Activated CD4-positive, alpha-beta memory T cell treated with anti-CD3 and anti-CD28 coated beads, Interleukin-2, amount 10 ng/mL, durations not matched to agents 7 days and 5 days (primary cell): Measurements from ENCODE around the gene FCHO1. TPM values are rescaled to one million over a fixed set of nuclear protein-coding genes. Genes with fewer than 3 reads are reported as not detected.

Experiments
- CTCF ChIA-PET: fragments of 350-600 bp; sonication (Branson Sonifier 250); formaldehyde crosslinking; loops from one replicate; lab custom pipeline; 2021; ENCODE audit warnings: antibody characterized with exemption, inconsistent platforms; lab: Charles Lee
- POLR2A ChIA-PET: fragments of 350-600 bp; sonication (Branson Sonifier 250); formaldehyde crosslinking; loops from one replicate; lab custom pipeline; 2021; ENCODE audit warnings: antibody characterized with exemption; lab: Charles Lee
- DNase-seq: peaks from one replicate; pipeline ENCODE4 v3.0.0-alpha.2; 2020
- H3K27ac Mint-ChIP-seq: one replicate; pipeline ENCODE4 v1.8.0; 2021; ENCODE audit warnings: mild to moderate bottlenecking, mixed read lengths
- H3K27me3 Mint-ChIP-seq: one replicate; pipeline ENCODE4 v1.8.0; 2021; ENCODE audit warnings: mixed read lengths
- H3K36me3 Mint-ChIP-seq: one replicate; pipeline ENCODE4 v1.8.0; 2021; ENCODE audit warnings: low read depth, mixed read lengths
- H3K4me1 Mint-ChIP-seq: one replicate; pipeline ENCODE4 v1.8.0; 2021; ENCODE audit warnings: mixed read lengths
- H3K4me3 Mint-ChIP-seq: one replicate; pipeline ENCODE4 v1.8.0; 2021; ENCODE audit warnings: mild to moderate bottlenecking, mixed read lengths
- H3K9me3 Mint-ChIP-seq: one replicate; pipeline ENCODE4 v1.8.0; 2021; ENCODE audit warnings: mixed read lengths
- total RNA-seq, 2 experiments: library from RNA; stranded (reverse); gene quantifications; one replicate each; pipeline ENCODE4 v1.2.3, GENCODE V29; 2021

FCHO1 gene
- total RNA-seq, 2 experiments from 2014 or later = 64.8 to 76.7 TPM

DNA sequence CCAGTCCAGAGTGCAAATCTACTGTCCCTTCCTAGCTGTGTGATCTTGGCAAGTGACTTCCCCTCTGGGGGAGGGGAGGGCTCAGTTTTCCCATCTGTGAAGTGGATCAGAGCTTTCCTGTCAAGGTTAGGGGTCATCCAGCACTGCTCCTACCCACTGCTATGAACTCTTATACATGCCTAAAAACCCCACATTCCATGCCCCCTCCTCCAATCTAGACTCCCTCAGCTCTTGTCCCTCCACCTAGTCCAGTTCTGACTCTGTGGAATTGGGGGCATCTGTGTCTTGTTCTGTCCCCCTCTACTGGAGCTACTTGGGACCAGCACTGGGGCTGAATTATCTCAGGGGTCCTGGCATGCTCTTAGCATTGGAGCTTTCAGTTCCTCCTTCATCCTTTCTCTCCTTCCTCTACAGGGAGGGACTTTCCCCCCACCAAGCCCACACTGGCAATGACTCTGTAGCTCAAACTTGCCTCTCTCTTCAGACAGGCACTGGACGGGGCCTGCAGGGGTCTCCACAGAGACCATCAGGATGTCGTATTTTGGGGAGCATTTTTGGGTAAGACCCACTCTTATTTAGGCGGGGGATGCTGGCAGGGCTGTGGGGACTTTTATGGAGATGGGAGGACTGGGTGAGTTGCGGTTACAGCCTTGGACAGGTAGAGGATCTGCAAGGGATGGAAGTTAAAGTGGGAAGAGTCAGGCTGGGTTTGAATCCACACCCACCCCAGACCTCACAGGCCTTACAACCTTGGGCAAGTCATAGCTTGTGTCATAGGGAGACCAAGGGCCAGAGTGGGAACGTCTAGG is 3.6 kb downstream of the FCHO1 start:
- H3K4me3 Mint-ChIP-seq = no peak overlapping the region

DNA sequence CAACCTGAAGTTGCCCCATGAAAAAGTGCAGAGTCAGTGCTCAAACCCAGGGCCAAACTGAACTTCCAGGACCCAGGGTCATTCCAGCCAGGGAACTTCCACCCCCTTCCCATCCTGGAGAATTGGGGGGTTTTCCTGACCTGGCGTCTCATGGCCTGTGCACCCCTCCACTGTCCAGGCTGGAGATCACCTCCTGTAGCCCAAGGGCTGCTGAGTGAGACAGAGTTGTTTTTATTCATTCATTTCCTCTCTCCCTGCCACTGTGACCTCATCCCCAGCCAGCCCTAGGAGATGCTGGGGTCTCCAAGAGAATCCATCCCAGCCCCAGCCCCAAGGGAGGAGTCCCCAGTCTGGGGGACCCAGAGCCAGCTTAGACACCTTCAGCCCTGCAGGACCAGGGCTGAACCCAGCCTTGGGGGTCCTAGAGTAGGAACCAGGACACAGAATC is 4.2 kb downstream of the FCHO1 start:
- H3K27ac Mint-ChIP-seq = peak overlapping the region; percentile 40
- ChIA-PET POLR2A (interaction anchor here (0.8 to 3.1 kb wide), 3 partner anchors 12 to 104 kb away, joined by 3 to 8 read pairs (median 5); partner anchors contain the start of genes MAP1S and RPL18A), CTCF (interaction anchor here (1.0 kb wide), 2 partner anchors 11 to 104 kb away, joined by 3 read pairs; partner anchors contain the start of gene RPL18A)
- no peaks in the 10 kb centered on the region for H3K9me3 Mint-ChIP-seq
- DNase-seq = no peak
- H3K27me3 Mint-ChIP-seq = no peaks in the 10 kb centered on the region
- H3K36me3 Mint-ChIP-seq = peaks cover 65% of the 10 kb centered on the region
- H3K4me3 Mint-ChIP-seq = no peak overlapping the region
- H3K4me1 Mint-ChIP-seq = peaks cover 43% of the 10 kb centered on the region

More for the DNA sequence above, 3.6 kb downstream of the FCHO1 start:
- H3K27me3 Mint-ChIP-seq = no peaks in the 10 kb centered on the region
- ChIA-PET CTCF (interaction anchor here (0.8 to 1.5 kb wide), 4 partner anchors 8 to 204 kb away, joined by 3 read pairs; partner anchors contain the start of gene MAP1S), POLR2A (interaction anchor here (0.7 to 3.1 kb wide), 6 partner anchors 11 to 105 kb away, joined by 3 to 8 read pairs (median 3); partner anchors contain the start of genes JAK3, MAP1S and RPL18A)
- DNase-seq = no peak
- no peaks in the 10 kb centered on the region for H3K9me3 Mint-ChIP-seq
- H3K4me1 Mint-ChIP-seq = peaks cover 46% of the 10 kb centered on the region
- peak overlapping the region; percentile 68 for H3K27ac Mint-ChIP-seq
- peaks cover 60% of the 10 kb centered on the region for H3K36me3 Mint-ChIP-seq

- Mint-ChIP-seq H3K36me3 (peaks cover 68% of the 10 kb centered on the region), H3K4me1 (peaks cover 41% of the 10 kb centered on the region), H3K27me3 (no peaks in the 10 kb centered on the region), H3K27ac (peak overlapping the region; percentile 16), H3K9me3 (no peaks in the 10 kb centered on the region), H3K4me3 (no peak overlapping the region)
- ChIA-PET CTCF (interaction anchor here (0.8 to 1.0 kb wide), 2 partner anchors 103 to 342 kb away, joined by 3 read pairs; partner anchors contain the start of genes MAST3 and RPL18A), POLR2A (interaction anchor here (0.8 to 3.1 kb wide), 2 partner anchors 12 to 36 kb away, joined by 3 to 8 read pairs; partner anchors contain the start of gene MAP1S)
- peak; percentile 57 for DNase-seq
Observed at GRCh38 chr19:17755977-17756670, 4.8 kb downstream of the FCHO1 start.

- POLR2A ChIA-PET = no interaction called here
- CTCF ChIA-PET = interaction anchor here (1.9 kb wide), 1 partner anchor 102 kb away, joined by 4 read pairs; no protein-coding TSS in a partner anchor
- no peak overlapping the region for H3K27ac Mint-ChIP-seq
Observed at GRCh38 chr19:17757125-17757524, 5.8 kb downstream of the FCHO1 start.

GRCh38 chr19:17758515-17758914 is 7.2 kb downstream of the FCHO1 start:
- Mint-ChIP-seq H3K36me3 (peaks cover 77% of the 10 kb centered on the region), H3K9me3 (no peaks in the 10 kb centered on the region), H3K4me1 (peaks cover 32% of the 10 kb centered on the region), H3K27ac (no peak overlapping the region), H3K4me3 (no peak overlapping the region), H3K27me3 (no peaks in the 10 kb centered on the region)
- no peak for DNase-seq
- CTCF ChIA-PET = interaction anchor here (1.9 kb wide), 1 partner anchor 101 kb away, joined by 4 read pairs; no protein-coding TSS in a partner anchor
- POLR2A ChIA-PET = no interaction called here

More at GRCh38 chr19:17757125-17757524, 5.8 kb downstream of the FCHO1 start:
- Mint-ChIP-seq H3K4me1 (peaks cover 35% of the 10 kb centered on the region), H3K9me3 (no peaks in the 10 kb centered on the region), H3K4me3 (no peak overlapping the region), H3K27me3 (no peaks in the 10 kb centered on the region), H3K36me3 (peaks cover 64% of the 10 kb centered on the region)
- DNase-seq = no peak

GRCh38 chr19:17761148-17761547 is 9.9 kb downstream of the FCHO1 start:
- H3K27me3 Mint-ChIP-seq = no peaks in the 10 kb centered on the region
- H3K9me3 Mint-ChIP-seq = no peaks in the 10 kb centered on the region
- no peak for DNase-seq
- H3K36me3 Mint-ChIP-seq = peaks cover 75% of the 10 kb centered on the region
- H3K4me3 Mint-ChIP-seq = no peak overlapping the region
- no peak overlapping the region for H3K27ac Mint-ChIP-seq
- ChIA-PET POLR2A (interaction anchor here (1.9 kb wide), 1 partner anchor 10 kb away, joined by 6 read pairs; the partner anchor contains the start of gene FCHO1), CTCF (interaction anchor here (0.6 to 1.9 kb wide), 3 partner anchors 14 to 98 kb away, joined by 3 to 4 read pairs (median 3); no protein-coding TSS in a partner anchor)
- H3K4me1 Mint-ChIP-seq = peaks cover 18% of the 10 kb centered on the region

DNA sequence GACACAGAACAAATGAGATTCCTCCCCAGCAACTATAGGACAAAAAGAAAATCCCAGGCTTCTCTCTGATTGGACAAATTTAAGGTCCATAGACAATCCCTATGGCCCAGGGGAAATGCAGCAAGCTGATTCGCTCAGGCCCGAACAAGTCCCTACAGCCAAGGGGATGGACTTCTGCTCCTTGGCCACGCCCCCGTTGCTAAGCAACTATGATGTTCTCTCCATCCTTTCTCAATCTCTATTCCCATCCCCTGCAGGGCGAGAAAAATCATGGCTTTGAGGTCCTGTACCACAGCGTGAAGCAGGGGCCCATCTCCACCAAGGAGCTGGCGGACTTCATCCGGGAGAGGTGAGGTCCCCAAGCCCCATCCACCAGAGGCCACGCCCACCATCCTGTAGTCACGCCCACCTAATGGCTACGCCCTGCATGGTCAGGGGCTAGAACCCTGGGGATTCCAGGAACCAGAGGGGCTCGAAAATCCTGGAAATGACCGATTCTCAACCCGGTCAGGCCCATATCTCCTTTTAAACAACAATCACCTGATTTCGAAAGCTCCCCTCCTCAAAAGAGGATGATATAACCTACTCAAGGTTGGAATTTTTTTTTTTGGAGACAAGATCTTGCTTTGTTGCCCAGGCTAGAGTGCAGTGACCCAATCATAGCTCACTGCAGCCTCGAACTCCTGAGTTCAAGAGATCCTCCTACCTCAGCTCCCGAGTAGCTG is 11.4 kb downstream of the FCHO1 start:
- DNase-seq = no peak
- no peaks in the 10 kb centered on the region for H3K27me3 Mint-ChIP-seq
- no peaks in the 10 kb centered on the region for H3K9me3 Mint-ChIP-seq
- ChIA-PET CTCF (interaction anchor here (0.7 to 1.5 kb wide), 3 partner anchors 8 to 12 kb away, joined by 3 to 8 read pairs (median 3); no protein-coding TSS in a partner anchor), POLR2A (interaction anchor here (0.6 to 1.2 kb wide), 3 partner anchors 12 to 157 kb away, joined by 3 to 4 read pairs (median 3); partner anchors contain the start of gene FCHO1)
- H3K27ac Mint-ChIP-seq = no peak overlapping the region
- H3K4me1 Mint-ChIP-seq = peaks cover 14% of the 10 kb centered on the region
- no peak overlapping the region for H3K4me3 Mint-ChIP-seq
- peaks cover 69% of the 10 kb centered on the region for H3K36me3 Mint-ChIP-seq

DNA sequence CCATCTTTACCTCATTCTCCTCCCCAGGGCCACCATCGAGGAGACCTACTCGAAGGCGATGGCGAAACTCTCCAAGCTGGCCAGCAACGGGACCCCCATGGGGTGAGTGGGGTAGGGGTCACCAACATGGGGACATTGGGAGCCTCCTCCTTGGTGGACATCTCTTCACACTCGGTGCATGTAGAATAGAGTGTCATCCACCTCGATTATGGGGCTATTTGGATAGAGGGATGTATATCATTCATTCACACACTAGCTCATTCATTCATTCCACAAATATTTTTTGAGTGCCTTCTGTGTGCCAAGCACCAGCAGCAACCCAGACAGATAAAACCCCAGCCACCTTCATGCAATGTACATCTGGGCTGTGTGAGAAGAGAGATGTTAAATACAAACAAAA is 13.1 kb downstream of the FCHO1 start:
- Mint-ChIP-seq H3K4me3 (no peak overlapping the region), H3K9me3 (no peaks in the 10 kb centered on the region), H3K4me1 (peaks cover 9% of the 10 kb centered on the region), H3K36me3 (peaks cover 63% of the 10 kb centered on the region), H3K27ac (no peak overlapping the region), H3K27me3 (no peaks in the 10 kb centered on the region)
- POLR2A ChIA-PET = no interaction called here
- no peak for DNase-seq
- CTCF ChIA-PET = interaction anchor here (0.8 kb wide), 1 partner anchor 86 kb away, joined by 3 read pairs; no protein-coding TSS in a partner anchor

GRCh38 chr19:17765069-17765618 is 13.9 kb downstream of the FCHO1 start:
- H3K27ac Mint-ChIP-seq = peak overlapping the region; percentile 35
- no peak for DNase-seq
- peaks cover 8% of the 10 kb centered on the region for H3K4me1 Mint-ChIP-seq
- ChIA-PET CTCF (interaction anchor here (2.2 kb wide), 1 partner anchor 12 kb away, joined by 8 read pairs; no protein-coding TSS in a partner anchor), POLR2A (no interaction called here)
- H3K27me3 Mint-ChIP-seq = no peaks in the 10 kb centered on the region
- no peaks in the 10 kb centered on the region for H3K9me3 Mint-ChIP-seq
- H3K4me3 Mint-ChIP-seq = no peak overlapping the region
- peaks cover 60% of the 10 kb centered on the region for H3K36me3 Mint-ChIP-seq

- peaks cover 54% of the 10 kb centered on the region for H3K36me3 Mint-ChIP-seq
- no peak for DNase-seq
- H3K9me3 Mint-ChIP-seq = no peaks in the 10 kb centered on the region
- CTCF ChIA-PET = interaction anchor here (0.8 to 2.2 kb wide), 13 partner anchors 8 to 340 kb away, joined by 3 to 11 read pairs (median 3); partner anchors contain the start of genes CCDC124, FCHO1, MAP1S and RPL18A
- H3K4me1 Mint-ChIP-seq = peaks cover 8% of the 10 kb centered on the region
- H3K4me3 Mint-ChIP-seq = no peak overlapping the region
- POLR2A ChIA-PET = interaction anchor here (1.0 to 1.3 kb wide), 2 partner anchors 12 to 19 kb away, joined by 3 to 4 read pairs; no protein-coding TSS in a partner anchor
- H3K27ac Mint-ChIP-seq = no peak overlapping the region
- H3K27me3 Mint-ChIP-seq = no peaks in the 10 kb centered on the region
Observed at GRCh38 chr19:17766543-17767131, 15.4 kb downstream of the FCHO1 start.

DNA sequence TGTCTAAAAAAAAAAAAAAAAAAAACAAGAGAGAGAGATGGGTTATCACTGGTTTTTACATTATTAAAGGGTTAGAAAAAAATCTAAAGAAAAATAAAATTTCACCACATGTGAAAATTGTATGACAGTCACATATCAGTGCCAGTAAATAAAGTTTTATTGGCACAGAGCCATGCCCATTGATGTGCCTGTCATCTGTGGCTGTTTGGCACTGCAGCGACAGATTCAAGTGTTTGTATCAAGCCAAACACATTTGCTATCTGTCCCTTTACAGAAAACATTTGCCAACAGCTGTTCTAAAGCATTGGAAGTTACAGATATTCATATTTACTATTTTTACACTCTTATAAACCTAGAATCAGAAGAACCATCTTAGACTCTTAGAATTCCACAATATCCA is 16.3 kb downstream of the FCHO1 start:
- Mint-ChIP-seq H3K27ac (no peak overlapping the region), H3K4me3 (no peak overlapping the region), H3K36me3 (peaks cover 56% of the 10 kb centered on the region), H3K27me3 (no peaks in the 10 kb centered on the region), H3K4me1 (peaks cover 8% of the 10 kb centered on the region), H3K9me3 (no peaks in the 10 kb centered on the region)
- ChIA-PET POLR2A (interaction anchor here (0.7 to 1.2 kb wide), 2 partner anchors 9 to 12 kb away, joined by 3 read pairs; no protein-coding TSS in a partner anchor), CTCF (interaction anchor here (0.6 to 2.2 kb wide), 6 partner anchors 15 to 154 kb away, joined by 3 to 11 read pairs (median 4); no protein-coding TSS in a partner anchor)
- DNase-seq = no peak
